SU-DHL-6 (cell line): ENCODE measurements around the gene EEFSEC.

Experiments
- H2AFZ ChIP-seq: fragments of 200-600 bp; sonication (generic); 2 replicates; pipeline ENCODE4 v1.6.1; 2014; ENCODE audit warnings: low read depth, mild to moderate bottlenecking, moderate library complexity, mixed read lengths, antibody characterized with exemption, low read length; ENCODE audit not compliant: severe bottlenecking
- H3F3A ChIP-seq: fragments of 200-600 bp; shearing (Covaris generic); 2 replicates; pipeline ENCODE4 v1.6.0; 2016; ENCODE audit warnings: antibody characterized with exemption, mild to moderate bottlenecking; ENCODE audit not compliant: insufficient read depth
- H3K27ac ChIP-seq: fragments of 200-600 bp; sonication (generic); 2 replicates; pipeline ENCODE4 v1.5.1; 2016; ENCODE audit warnings: low read depth, mild to moderate bottlenecking, low read length, moderate library complexity, mixed read lengths
- H3K27me3 ChIP-seq: fragments of 200-600 bp; sonication (generic), shearing (Covaris generic); 2 replicates; pipeline ENCODE4 v1.6.0; 2014; ENCODE audit warnings: mild to moderate bottlenecking, low read length
- H3K36me3 ChIP-seq: fragments of 200-600 bp; sonication (generic); 2 replicates; pipeline ENCODE4 v1.6.1; 2014; ENCODE audit warnings: mild to moderate bottlenecking, low read length, mixed read lengths
- H3K4me2 ChIP-seq: fragments of 300-600, 200-600 bp; shearing (Covaris generic), sonication (generic); 2 replicates; pipeline ENCODE4 v1.6.0; 2014; ENCODE audit warnings: low read length, low read depth, mild to moderate bottlenecking; ENCODE audit not compliant: poor library complexity, severe bottlenecking
- H3K4me3 ChIP-seq: fragments of 200-600 bp; sonication (generic); 2 replicates; pipeline ENCODE4 v1.5.1; 2014; ENCODE audit warnings: antibody characterized with exemption, low read length, mild to moderate bottlenecking, mixed read lengths; ENCODE audit not compliant: insufficient read depth, poor library complexity, severe bottlenecking
- H3K79me2 ChIP-seq: fragments of 200-600 bp; sonication (generic); 2 replicates; pipeline ENCODE4 v1.6.1; 2014; ENCODE audit warnings: mild to moderate bottlenecking, low read length, moderate library complexity; ENCODE audit not compliant: insufficient read depth
- H3K9ac ChIP-seq: fragments of 200-600 bp; sonication (generic); 2 replicates; pipeline ENCODE4 v1.7.0; 2014; ENCODE audit warnings: mild to moderate bottlenecking, low read length
- H3K9me2 ChIP-seq: fragments of 200-600 bp; sonication (generic); replicated peaks from 2 replicates; pipeline ENCODE4 v1.6.1; 2014; ENCODE audit warnings: low read length; ENCODE audit not compliant: insufficient read depth
- H3K9me3 ChIP-seq: fragments of 200-600 bp; sonication (generic); 2 replicates; pipeline ENCODE4 v1.6.1; 2014; ENCODE audit warnings: low read length, mixed read lengths; ENCODE audit not compliant: insufficient read depth
- H4K20me1 ChIP-seq: fragments of 200-600 bp; sonication (generic); 2 replicates; pipeline ENCODE4 v1.6.1; 2014; ENCODE audit warnings: low read depth, mild to moderate bottlenecking, antibody characterized with exemption, low read length, moderate library complexity, mixed read lengths
- CTCF ChIP-seq: fragments of 200-600 bp; sonication (generic); IDR thresholded peaks from one replicate; pipeline ENCODE4 v1.5.1; 2017; ENCODE audit warnings: antibody characterized with exemption, mild to moderate bottlenecking, low read length, moderate library complexity; ENCODE audit not compliant: insufficient read depth, poor library complexity, severe bottlenecking
- EZH2phosphoT487 ChIP-seq: fragments of 200-600 bp; sonication (generic), shearing (Covaris generic); conservative IDR thresholded peaks from 2 replicates; pipeline ENCODE4 v1.6.1; 2018; ENCODE audit warnings: mild to moderate bottlenecking, antibody characterized with exemption, low read length, moderate library complexity, mixed read lengths

The EEFSEC gene

GRCh38 chr3:128167973-128168674 is 14.8 kb downstream of the EEFSEC start:
- TF ChIP-seq EZH2phosphoT487, result no peak
- H3K4me3 ChIP-seq, result no peak overlapping the region
- H3K4me2 ChIP-seq, result no peak overlapping the region
- no peaks in the 10 kb centered on the region for H3K9me2 ChIP-seq
- no peaks in the 10 kb centered on the region for H3F3A ChIP-seq
- no peak overlapping the region for H2AFZ ChIP-seq
- no peaks in the 10 kb centered on the region for H3K36me3 ChIP-seq
- no peaks in the 10 kb centered on the region for H3K9me3 ChIP-seq
- H3K79me2 ChIP-seq, result peaks cover 35% of the 10 kb centered on the region
- no peak overlapping the region for H3K9ac ChIP-seq
- no peaks in the 10 kb centered on the region for H3K27me3 ChIP-seq
- H4K20me1 ChIP-seq, result no peaks in the 10 kb centered on the region; the same call in 1 of the 2 replicates
- no peak overlapping the region for H3K27ac ChIP-seq

GRCh38 chr3:128168836-128169235 is 15.6 kb downstream of the EEFSEC start:
- Histone ChIP-seq H3K27ac (no peak overlapping the region), H4K20me1 (no peaks in the 10 kb centered on the region; the same call in 1 of the 2 replicates), H3K9ac (no peak overlapping the region), H3K9me3 (no peaks in the 10 kb centered on the region), H3F3A (no peaks in the 10 kb centered on the region), H3K9me2 (no peaks in the 10 kb centered on the region), H3K4me2 (no peak overlapping the region), H2AFZ (no peak overlapping the region), H3K4me3 (no peak overlapping the region), H3K79me2 (peaks cover 34% of the 10 kb centered on the region), H3K36me3 (no peaks in the 10 kb centered on the region), H3K27me3 (no peaks in the 10 kb centered on the region)
- no peak for TF ChIP-seq EZH2phosphoT487
- TF ChIP-seq CTCF, result no peak

- Histone ChIP-seq H4K20me1 (no peaks in the 10 kb centered on the region), H3K9ac (no peak overlapping the region), H3K79me2 (peaks cover 33% of the 10 kb centered on the region)
Observed at GRCh38 chr3:128170866-128171516, 17.7 kb downstream of the EEFSEC start.

More at GRCh38 chr3:128170866-128171516, 17.7 kb downstream of the EEFSEC start:
- no peak overlapping the region for H3K4me2 ChIP-seq
- H2AFZ ChIP-seq, result no peak overlapping the region
- no peaks in the 10 kb centered on the region for H3K9me3 ChIP-seq
- TF ChIP-seq EZH2phosphoT487 (no peak), CTCF (no peak)
- no peak overlapping the region for H3K27ac ChIP-seq
- no peaks in the 10 kb centered on the region for H3K9me2 ChIP-seq
- H3F3A ChIP-seq, result no peaks in the 10 kb centered on the region
- no peak overlapping the region for H3K4me3 ChIP-seq
- H3K27me3 ChIP-seq, result no peaks in the 10 kb centered on the region
- H3K36me3 ChIP-seq, result no peaks in the 10 kb centered on the region
